DOHH2 (cell line): ENCODE data around the gene SLC8A1.

Experiments
- EZH2phosphoT487 ChIP-seq: fragments of 200-600 bp; sonication (generic); IDR thresholded peaks from 2 replicates; pipeline ENCODE4 v1.6.1; 2017; ENCODE audit warnings: borderline replicate concordance, mild to moderate bottlenecking, antibody characterized with exemption, low read length, moderate library complexity, mixed read lengths
- TF ChIP-seq, protein P1 (sequence below): fragments of 200-600 bp; sonication (generic); IDR thresholded peaks from one replicate; pipeline ENCODE4 v1.5.1; 2014; ENCODE audit warnings: antibody characterized with exemption, mild to moderate bottlenecking, low read depth, low read length; ENCODE audit not compliant: poor library complexity, severe bottlenecking

DNA sequence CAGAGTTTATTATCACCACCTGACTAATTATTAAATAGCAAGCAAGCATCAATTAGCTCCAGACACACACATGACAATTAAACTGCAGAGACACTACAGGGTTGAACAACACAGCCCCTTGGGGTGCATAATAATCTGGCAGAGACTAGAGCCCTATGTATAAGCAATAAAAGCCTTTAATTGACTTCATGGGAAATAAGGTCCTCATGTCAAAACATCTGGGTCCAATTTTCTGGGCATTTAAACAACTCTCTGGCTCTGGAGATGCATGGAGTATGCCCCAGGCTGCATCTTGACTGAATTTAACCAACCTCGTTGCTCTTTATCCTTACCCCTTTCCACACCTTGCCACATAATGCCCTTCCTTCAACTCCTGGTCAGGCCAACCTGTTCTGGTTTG lies 402.1 kb downstream of the SLC8A1 start:
- TF ChIP-seq, protein P1, sequence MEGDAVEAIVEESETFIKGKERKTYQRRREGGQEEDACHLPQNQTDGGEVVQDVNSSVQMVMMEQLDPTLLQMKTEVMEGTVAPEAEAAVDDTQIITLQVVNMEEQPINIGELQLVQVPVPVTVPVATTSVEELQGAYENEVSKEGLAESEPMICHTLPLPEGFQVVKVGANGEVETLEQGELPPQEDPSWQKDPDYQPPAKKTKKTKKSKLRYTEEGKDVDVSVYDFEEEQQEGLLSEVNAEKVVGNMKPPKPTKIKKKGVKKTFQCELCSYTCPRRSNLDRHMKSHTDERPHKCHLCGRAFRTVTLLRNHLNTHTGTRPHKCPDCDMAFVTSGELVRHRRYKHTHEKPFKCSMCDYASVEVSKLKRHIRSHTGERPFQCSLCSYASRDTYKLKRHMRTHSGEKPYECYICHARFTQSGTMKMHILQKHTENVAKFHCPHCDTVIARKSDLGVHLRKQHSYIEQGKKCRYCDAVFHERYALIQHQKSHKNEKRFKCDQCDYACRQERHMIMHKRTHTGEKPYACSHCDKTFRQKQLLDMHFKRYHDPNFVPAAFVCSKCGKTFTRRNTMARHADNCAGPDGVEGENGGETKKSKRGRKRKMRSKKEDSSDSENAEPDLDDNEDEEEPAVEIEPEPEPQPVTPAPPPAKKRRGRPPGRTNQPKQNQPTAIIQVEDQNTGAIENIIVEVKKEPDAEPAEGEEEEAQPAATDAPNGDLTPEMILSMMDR = no peak
- no peak for TF ChIP-seq EZH2phosphoT487
